Measurements from ENCODE around the gene NOC3L. TPM values are rescaled to one million over a fixed set of nuclear protein-coding genes. Genes with fewer than 3 reads are reported as not detected.

NOC3L gene
- polyA plus RNA-seq, 3 donors = 2.4 to 3.0 (median 2.7) TPM

- Histone ChIP-seq H3K9ac (ENCODE audit: insufficient read depth, low read length, poor library complexity, severe bottlenecking) (no peak overlapping the region), H3K27ac (ENCODE audit: low read depth in 1 of 2, low read length in 2 of 2) (no peak overlapping the region), H3K27me3 (ENCODE audit: control insufficient read depth in 2 of 2, insufficient read depth in 2 of 2, low read length in 2 of 2) (peaks cover 4 to 9% of the 10 kb centered on the region in 2 donors), H3K79me2 (ENCODE audit: insufficient read depth, low read length) (no peaks in the 10 kb centered on the region), H2AFZ (ENCODE audit: insufficient read depth, low read depth, low read length, poor library complexity, severe bottlenecking) (no peak overlapping the region), H3K4me1 (ENCODE audit: control insufficient read depth in 1 of 2, insufficient read depth in 2 of 2, low read length in 2 of 2) (no peaks in the 10 kb centered on the region), H3K4me2 (replicated peaks; ENCODE audit: extremely low read depth, low read length, poor library complexity, severe bottlenecking) (no peak overlapping the region), H3K36me3 (replicated peaks in 1 of 2; ENCODE audit: control insufficient read depth in 1 of 2, insufficient read depth in 2 of 2, low read length in 2 of 2) (no peaks in the 10 kb centered on the region), H3K9me3 (replicated peaks in 1 of 2; ENCODE audit: control insufficient read depth in 1 of 2, insufficient read depth in 1 of 2, low read length in 2 of 2) (no peaks in the 10 kb centered on the region), H4K20me1 (ENCODE audit: insufficient read depth, low read length) (no peaks in the 10 kb centered on the region), H3K4me3 (replicated peaks in 1 of 3; ENCODE audit: low read depth in 2 of 3, low read length in 3 of 3) (no peak overlapping the region)
- no peak overlapping the region for H3K4me3 Mint-ChIP-seq
- H3K4me1 Mint-ChIP-seq = no peaks in the 10 kb centered on the region
- H3K36me3 Mint-ChIP-seq = no peaks in the 10 kb centered on the region
- intact Hi-C loops (cut with micrococcal nuclease) = no loop called here
- no peak for TF ChIP-seq CTCF (IDR thresholded peaks at IDR 0.05)
- WGBS (ENCODE audit: insufficient coverage) = 100% methylated on average over 4 of the region's 7 CpGs
- DNase-seq = no peak
- H3K27ac Mint-ChIP-seq = no peak overlapping the region
- H3K27me3 Mint-ChIP-seq (ENCODE audit: low read depth in 3 of 3) = peaks cover 5 to 19% (median 11%) of the 10 kb centered on the region in 3 donors
- no peaks in the 10 kb centered on the region for H3K9me3 Mint-ChIP-seq
Observed at GRCh38 chr10:94285271-94285670, 77.5 kb downstream of the NOC3L start.

Other genes with a start within 250 kb of the NOC3L start
- gene TBC1D12, start 39.6 kb upstream of the NOC3L start, polyA plus RNA-seq = 10 to 100 TPM in 1 of 3 donors, 1 to 10 TPM in 2; 3.1 to 10.5 (median 3.4) TPM
- gene HELLS, start 182.8 kb upstream of the NOC3L start, polyA plus RNA-seq = under 1 TPM; 0.04 to 0.39 (median 0.07) TPM

All from CD14-positive monocyte (primary cell).